GM12878 (cell line): Measurements from ENCODE around the gene SNRPA. TPM values are rescaled to one million over a fixed set of nuclear protein-coding genes. Genes with fewer than 3 reads are reported as not detected.

Experiments used
- BCL3 ChIP-seq: IDR thresholded peaks from 2 replicates; pipeline ENCODE4 v1.6.1; 2011; ENCODE audit warnings: borderline replicate concordance, low read depth, mild to moderate bottlenecking, moderate library complexity, low read length; ENCODE audit not compliant: insufficient read depth, poor library complexity, severe bottlenecking
- BHLHE40 ChIP-seq, 2 experiments: fragments of 450-650 bp in 1 of 2; IDR thresholded peaks; 2 replicates each; pipeline ENCODE4 v1.6.1; 2011 to 2017; ENCODE audit warnings: low read depth in 2 of 2, borderline replicate concordance in 1 of 2, improper control_type of control experiment in 1 of 2, low read length in 1 of 2, mild to moderate bottlenecking in 1 of 2
- CEBPZ ChIP-seq: fragments of 150-350 bp; IDR thresholded peaks from 2 replicates; pipeline ENCODE4 v1.6.1; 2016; ENCODE audit warnings: low read depth, low read length
- CTCF ChIP-seq, 3 experiments: IDR thresholded peaks in 2 of 3; conservative IDR thresholded peaks in 1 of 3; 2 replicates each; pipeline ENCODE4 v1.5.1; 2011; ENCODE audit warnings: low read depth in 3 of 3, low read length in 3 of 3, mild to moderate bottlenecking in 3 of 3, control low read depth in 2 of 3, moderate library complexity in 2 of 3, inconsistent platforms in 1 of 3, mixed read lengths in 1 of 3; ENCODE audit not compliant: control insufficient read depth in 2 of 3, insufficient read depth in 1 of 3; ENCODE audit errors: extremely low read depth in 1 of 3
- EP300 ChIP-seq, 2 experiments: fragments of 150-350 bp in 1 of 2; IDR thresholded peaks; 2 replicates each; pipeline ENCODE4 v1.6.1; 2011 to 2012; ENCODE audit warnings: low read depth in 2 of 2, low read length in 2 of 2, borderline replicate concordance in 1 of 2, improper control_type of control experiment in 1 of 2, inconsistent platforms in 1 of 2; ENCODE audit not compliant: control insufficient read depth in 1 of 2
- FOXM1 ChIP-seq: IDR thresholded peaks from 2 replicates; pipeline ENCODE4 v1.6.1; 2012; ENCODE audit warnings: low read depth, mild to moderate bottlenecking, inconsistent platforms, low read length, moderate library complexity
- NBN ChIP-seq: fragments of 450-650 bp; IDR thresholded peaks from 2 replicates; pipeline ENCODE4 v1.6.1; 2016
- NR2C1 ChIP-seq: fragments of 450-650 bp; IDR thresholded peaks from 2 replicates; pipeline ENCODE4 v1.6.1; 2017; ENCODE audit warnings: antibody characterized with exemption, mild to moderate bottlenecking, moderate library complexity
- POU2F2 ChIP-seq: IDR thresholded peaks from 3 replicates; pipeline ENCODE4 v1.6.1; 2011; ENCODE audit warnings: low read depth, mild to moderate bottlenecking, low read length, borderline replicate concordance
- RAD21 ChIP-seq: IDR thresholded peaks from 2 replicates; pipeline ENCODE4 v1.6.1; 2011; ENCODE audit warnings: mild to moderate bottlenecking, low read depth, low read length, moderate library complexity; ENCODE audit not compliant: insufficient read depth
- RAD51 ChIP-seq: fragments of 450-650 bp; IDR thresholded peaks from 2 replicates; pipeline ENCODE4 v1.6.1; 2016; ENCODE audit warnings: moderate library complexity, mild to moderate bottlenecking, inconsistent platforms
- RELA ChIP-seq: fragments of 450-650 bp; IDR thresholded peaks from 2 replicates; pipeline ENCODE4 v1.8.0; 2014; ENCODE audit warnings: borderline replicate concordance; ENCODE audit not compliant: partially characterized antibody
- SMAD5 ChIP-seq: IDR thresholded peaks from 2 replicates; pipeline ENCODE4 v1.6.1; 2016; ENCODE audit warnings: antibody characterized with exemption, low read depth
- SMC3 ChIP-seq: IDR thresholded peaks from 2 replicates; pipeline ENCODE4 v1.6.1; 2011; ENCODE audit warnings: low read length, improper control_type of control experiment, borderline replicate concordance
- SP1 ChIP-seq: IDR thresholded peaks from one replicate; pipeline ENCODE4 v1.6.1; 2011; ENCODE audit warnings: low read depth, low read length
- SRF ChIP-seq, 2 experiments: IDR thresholded peaks; 2 replicates each; pipeline ENCODE4 v1.6.1; 2011; ENCODE audit warnings: low read depth in 2 of 2, low read length in 2 of 2, mild to moderate bottlenecking in 1 of 2, moderate library complexity in 1 of 2
- TAF1 ChIP-seq: IDR thresholded peaks from 2 replicates; pipeline ENCODE4 v1.6.1; 2011; ENCODE audit warnings: mild to moderate bottlenecking, low read depth, low read length, borderline replicate concordance
- ZNF592 ChIP-seq: fragments of 450-650 bp; IDR thresholded peaks from 2 replicates; pipeline ENCODE4 v1.6.1; 2017; ENCODE audit warnings: mild to moderate bottlenecking, moderate library complexity
- polyA plus RNA-seq, 11 experiments: library from polyadenylated mRNA; depleted of rRNA in 4 of 11; unstranded in 6 of 11; stranded (reverse) in 5 of 11; fragments of >200 nt; fragmentation: Nextera tagmentation in 4 of 11; fragmentation: Illumina TruSeq in 1 of 11; extraction: Ambion mirVana in 4 of 11; extraction: Trizol in 1 of 11; gene quantifications; 1 replicate in 1 of 11; 2 replicates in 10 of 11; pipeline versions ENCODE4 v1.2.1 to v1.2.3, GENCODE V29; 2011 to 2016; ENCODE audit warnings: inconsistent platforms in 2 of 11, missing spikeins in 2 of 11, low read depth in 1 of 11
- total RNA-seq, 4 experiments: library from RNA; depleted of rRNA in 3 of 4; stranded (reverse); fragments of >200 nt in 3 of 4; fragmentation: Illumina TruSeq in 1 of 4; extraction: Trizol in 1 of 4; gene quantifications; 2 replicates each; pipeline versions ENCODE4 v1.2.1 to v1.2.3, GENCODE V29; 2013 to 2021

The SNRPA gene
- total and polyA plus RNA-seq, 10 of the 15 experiments (the other 5 are each of a cell fraction or from before 2014, with no cell fraction given), result 14.8 to 299 (median 202) TPM

GRCh38 chr19:40806423-40807146, 55.6 kb downstream of the SNRPA start (continued):
- TF ChIP-seq ZNF592 (peak; percentile 34; the same call in 1 of the 2 replicates), RELA (no peak), CTCF (IDR thresholded peaks at IDR 0.05 in 2 of 3, conservative IDR thresholded peaks at IDR 0.05 in 1 of 3; ENCODE audit: control insufficient read depth in 2 of 3, extremely low read depth in 1 of 3, insufficient read depth in 1 of 3, low read depth in 3 of 3, low read length in 3 of 3) (peak; percentile 80 to 95 (median 87)), TAF1 (no peak), RAD21 (peak; percentile 53), CEBPZ (no peak), EP300 (IDR thresholded peaks at IDR 0.05; ENCODE audit: borderline replicate concordance in 1 of 2, control insufficient read depth in 1 of 2, low read depth in 2 of 2, low read length in 2 of 2) (no peak), NR2C1 (no peak), FOXM1 (no peak), POU2F2 (no peak), RAD51 (no peak), BCL3 (no peak), BHLHE40 (IDR thresholded peaks at IDR 0.05; ENCODE audit: borderline replicate concordance in 1 of 2, low read depth in 2 of 2, low read length in 1 of 2) (peak in 1 of 2 experiments; percentile 32; a peak in 1 of 4 replicates), NBN (no peak), SMC3 (peak; percentile 81), SP1 (no peak), SRF (IDR thresholded peaks at IDR 0.05; ENCODE audit: low read depth in 2 of 2, low read length in 2 of 2) (no peak), SMAD5 (no peak)
